ENCODE measurements around the gene VPS72. TPM values are rescaled to one million over a fixed set of nuclear protein-coding genes. Genes with fewer than 3 reads are reported as not detected.
A peak's percentile ranks its signal among the peaks of the same experiment; 100 is the strongest.

The VPS72 gene
- total and polyA plus RNA-seq, 2 of the 13 experiments (the other 11 are each of a cell fraction or from before 2014, with no cell fraction given): 33.7 to 34.5 TPM

GRCh38 chr1:151165738-151166504 is 24.1 kb downstream of the VPS72 start, which contains the start of the genes LYSMD1 and SCNM1 (continued):
- TF ChIP-seq ZUFSP (CRISPR knock-in tag; IDR thresholded peaks at IDR 0.05; ENCODE audit: borderline replicate concordance) (no peak), YEATS2 (CRISPR knock-in tag; IDR thresholded peaks at IDR 0.05; ENCODE audit: borderline replicate concordance) (peak; percentile 99), PHB2 (IDR thresholded peaks at IDR 0.05; ENCODE audit: partially characterized antibody) (no peak), REPIN1 (CRISPR knock-in tag; IDR thresholded peaks at IDR 0.05; ENCODE audit: borderline replicate concordance, low read depth) (peak; percentile 82; the same call in 1 of the 2 replicates), REST (IDR thresholded peaks at IDR 0.05; ENCODE audit: borderline replicate concordance in 1 of 2, low read depth in 1 of 2, low read length in 2 of 2) (peak in 1 of 2 experiments; percentile 73; a peak in 2 of 4 replicates), DRAP1 (CRISPR knock-in tag; IDR thresholded peaks at IDR 0.05) (peak; percentile 34), ZNF18 (CRISPR knock-in tag; IDR thresholded peaks at IDR 0.05; ENCODE audit: insufficient replicate concordance) (no peak), ZIK1 (CRISPR knock-in tag; IDR thresholded peaks at IDR 0.05; ENCODE audit: borderline replicate concordance, low read depth) (no peak; the same call in 1 of the 2 replicates), SOX5 (CRISPR knock-in tag; IDR thresholded peaks at IDR 0.05; ENCODE audit: borderline replicate concordance) (peak; percentile 68), DMAP1 (CRISPR knock-in tag; IDR thresholded peaks at IDR 0.05) (peak; percentile 82; the same call in 1 of the 2 replicates), MAFK (conservative IDR thresholded peaks at IDR 0.05 in 1 of 2, IDR thresholded peaks at IDR 0.05 in 1 of 2; ENCODE audit: low read length in 2 of 2) (no peak), FOXO4 (CRISPR knock-in tag; conservative IDR thresholded peaks at IDR 0.05) (no peak), HDAC6 (IDR thresholded peaks at IDR 0.05; ENCODE audit: low read depth, low read length) (no peak), EHMT2 (IDR thresholded peaks at IDR 0.05; ENCODE audit: borderline replicate concordance, low read depth, low read length) (no peak), SMAD1 (CRISPR knock-in tag; IDR thresholded peaks at IDR 0.05; ENCODE audit: borderline replicate concordance, low read depth) (no peak), TFAP4 (IDR thresholded peaks at IDR 0.05; ENCODE audit: borderline replicate concordance, low read depth) (0 out of 2 replicates have a peak, but pooled peaks have one; percentile 15), ZNF329 (CRISPR knock-in tag; IDR thresholded peaks at IDR 0.05; ENCODE audit: low read depth) (0 out of 2 replicates have a peak, but pooled peaks have one; percentile 37), FOSL1 (CRISPR knock-in tag; IDR thresholded peaks at IDR 0.05; ENCODE audit: borderline replicate concordance) (no peak)

Measured in HepG2 (cell line).